OCI-LY7 (cell line): ENCODE measurements around the gene BMERB1. TPM values are rescaled to one million over a fixed set of nuclear protein-coding genes. Genes with fewer than 3 reads are reported as not detected.

Source experiments
- BruUV-seq: library from RNA; stranded (reverse); fragments of 400-500 nt; replicated peaks from 2 replicates; lab custom pipeline; 2021; lab: Mats Ljungman, UMichigan
- CTCF ChIA-PET: fragments of 300-600 bp; sonication (Branson Sonifier 250); formaldehyde crosslinking; loops from one replicate; lab custom pipeline; 2022; ENCODE audit warnings: antibody characterized with exemption; ENCODE audit not compliant: unreplicated experiment; lab: Charles Lee
- POLR2A ChIA-PET: fragments of 300-600 bp; sonication (Branson Sonifier 250); formaldehyde crosslinking; loops from one replicate; lab custom pipeline; 2022; ENCODE audit warnings: antibody characterized with exemption; lab: Charles Lee
- DNase-seq: peaks from one replicate; pipeline ENCODE4 v3.0.0-alpha.2; 2015; ENCODE audit warnings: low spot score
- H2AFZ ChIP-seq: fragments of 200-600 bp; sonication (generic), shearing (Covaris generic); 2 replicates; pipeline ENCODE4 v1.6.1; 2014; ENCODE audit warnings: mild to moderate bottlenecking, antibody characterized with exemption, low read length, moderate library complexity
- H3K27ac ChIP-seq: fragments of 200-600 bp; sonication (generic); 2 replicates; pipeline ENCODE4 v1.5.1; 2014; ENCODE audit warnings: mixed run types, low read depth, mild to moderate bottlenecking, moderate library complexity, low read length, inconsistent platforms; ENCODE audit not compliant: poor library complexity, severe bottlenecking
- H3K36me3 ChIP-seq: fragments of 200-600 bp; sonication (generic); 2 replicates; pipeline ENCODE4 v1.6.1; 2014; ENCODE audit warnings: mild to moderate bottlenecking, antibody characterized with exemption, low read length, moderate library complexity, mixed read lengths; ENCODE audit not compliant: insufficient read depth
- H3K4me1 ChIP-seq: fragments of 200-600 bp; sonication (generic); 2 replicates; pipeline ENCODE4 v1.5.1; 2014; ENCODE audit warnings: mild to moderate bottlenecking, low read length; ENCODE audit not compliant: insufficient read depth, poor library complexity, severe bottlenecking
- H3K4me2 ChIP-seq: fragments of 200-600 bp; sonication (generic); 2 replicates; pipeline ENCODE4 v1.6.1; 2014; ENCODE audit warnings: mild to moderate bottlenecking, low read length
- H3K4me3 ChIP-seq: fragments of 200-600 bp; sonication (generic); 2 replicates; pipeline ENCODE4 v1.5.1; 2014; ENCODE audit warnings: mild to moderate bottlenecking, low read depth, low read length; ENCODE audit not compliant: poor library complexity, severe bottlenecking
- H3K79me2 ChIP-seq: fragments of 200-600 bp; sonication (generic); 2 replicates; pipeline ENCODE4 v1.6.1; 2016; ENCODE audit warnings: low read depth, mild to moderate bottlenecking, low read length, moderate library complexity, mixed read lengths; ENCODE audit not compliant: insufficient read depth
- H3K9me2 ChIP-seq: fragments of 200-600 bp; sonication (generic); 2 replicates; pipeline ENCODE4 v1.6.1; 2016; ENCODE audit warnings: mild to moderate bottlenecking, low read length, mixed read lengths; ENCODE audit not compliant: insufficient read depth
- H3K9me3 ChIP-seq: fragments of 200-600 bp; sonication (generic); 2 replicates; pipeline ENCODE4 v1.6.1; 2014; ENCODE audit warnings: mild to moderate bottlenecking, mixed run types, low read length, mixed read lengths
- H4K20me1 ChIP-seq: fragments of 200-600 bp; sonication (generic); 2 replicates; pipeline ENCODE4 v1.6.1; 2014; ENCODE audit warnings: mild to moderate bottlenecking, antibody characterized with exemption, low read length, moderate library complexity, mixed read lengths; ENCODE audit not compliant: insufficient read depth
- EZH2phosphoT487 ChIP-seq: fragments of 200-600 bp; sonication (generic); IDR thresholded peaks from 2 replicates; pipeline ENCODE4 v1.6.1; 2018; ENCODE audit warnings: low read depth, borderline replicate concordance, mild to moderate bottlenecking, mixed run types, antibody characterized with exemption, low read length, moderate library complexity, mixed read lengths
- intact Hi-C: fragments of 100-400 bp; cut with micrococcal nuclease; formaldehyde crosslinking; loops from one replicate; pipeline ENCODE4 v1.10.0; 2022; ENCODE audit not compliant: unreplicated experiment
- total RNA-seq, 2 experiments: library from RNA; depleted of rRNA in 1 of 2; stranded (reverse); fragments of >200 nt in 1 of 2; shearing (Covaris generic) in 1 of 2; gene quantifications; 2 replicates each; pipeline ENCODE4 v1.2.3, GENCODE V29; 2014 to 2022
- TF ChIP-seq, protein P1 (sequence below): fragments of 200-600 bp; sonication (generic); conservative IDR thresholded peaks from 2 replicates; pipeline ENCODE4 v1.5.1; 2014; ENCODE audit warnings: mild to moderate bottlenecking, antibody characterized with exemption, low read length, moderate library complexity, mixed read lengths

Gene BMERB1
- total RNA-seq, 2 experiments from 2014 or later: not detected

DNA sequence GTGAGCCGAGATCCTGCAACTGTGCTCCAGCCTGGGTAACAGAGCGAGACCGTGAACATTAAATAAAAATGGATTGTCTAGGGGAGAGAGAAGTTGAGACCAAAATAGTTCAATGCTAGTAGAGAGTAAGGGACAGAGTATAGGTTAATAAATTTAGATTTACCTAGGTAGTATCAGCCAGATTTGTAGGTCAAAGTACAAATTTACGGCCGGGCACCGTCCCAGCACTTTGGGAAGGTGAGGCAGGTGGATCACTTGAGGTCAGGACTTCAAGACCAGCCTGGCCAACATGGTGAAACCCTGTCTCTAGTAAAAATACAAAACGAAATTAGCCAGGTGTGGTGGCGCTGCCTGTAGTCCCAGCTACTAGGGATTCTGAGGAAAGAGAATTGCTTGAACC lies 12.2 kb upstream of the BMERB1 start:
- TF ChIP-seq, protein P1, sequence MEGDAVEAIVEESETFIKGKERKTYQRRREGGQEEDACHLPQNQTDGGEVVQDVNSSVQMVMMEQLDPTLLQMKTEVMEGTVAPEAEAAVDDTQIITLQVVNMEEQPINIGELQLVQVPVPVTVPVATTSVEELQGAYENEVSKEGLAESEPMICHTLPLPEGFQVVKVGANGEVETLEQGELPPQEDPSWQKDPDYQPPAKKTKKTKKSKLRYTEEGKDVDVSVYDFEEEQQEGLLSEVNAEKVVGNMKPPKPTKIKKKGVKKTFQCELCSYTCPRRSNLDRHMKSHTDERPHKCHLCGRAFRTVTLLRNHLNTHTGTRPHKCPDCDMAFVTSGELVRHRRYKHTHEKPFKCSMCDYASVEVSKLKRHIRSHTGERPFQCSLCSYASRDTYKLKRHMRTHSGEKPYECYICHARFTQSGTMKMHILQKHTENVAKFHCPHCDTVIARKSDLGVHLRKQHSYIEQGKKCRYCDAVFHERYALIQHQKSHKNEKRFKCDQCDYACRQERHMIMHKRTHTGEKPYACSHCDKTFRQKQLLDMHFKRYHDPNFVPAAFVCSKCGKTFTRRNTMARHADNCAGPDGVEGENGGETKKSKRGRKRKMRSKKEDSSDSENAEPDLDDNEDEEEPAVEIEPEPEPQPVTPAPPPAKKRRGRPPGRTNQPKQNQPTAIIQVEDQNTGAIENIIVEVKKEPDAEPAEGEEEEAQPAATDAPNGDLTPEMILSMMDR: no peak
- TF ChIP-seq EZH2phosphoT487: no peak
- Histone ChIP-seq H3K36me3 (no peaks in the 10 kb centered on the region), H3K4me2 (no peak overlapping the region), H4K20me1 (no peaks in the 10 kb centered on the region), H2AFZ (no peak overlapping the region), H3K4me3 (no peak overlapping the region), H3K9me3 (no peaks in the 10 kb centered on the region), H3K9me2 (no peaks in the 10 kb centered on the region), H3K27ac (no peak overlapping the region), H3K79me2 (no peaks in the 10 kb centered on the region), H3K4me1 (no peaks in the 10 kb centered on the region)
- DNase-seq: no peak
- intact Hi-C loops: no loop called here
- POLR2A ChIA-PET: no interaction called here
- BruUV-seq: no TSS peak
- CTCF ChIA-PET: no interaction called here

DNA sequence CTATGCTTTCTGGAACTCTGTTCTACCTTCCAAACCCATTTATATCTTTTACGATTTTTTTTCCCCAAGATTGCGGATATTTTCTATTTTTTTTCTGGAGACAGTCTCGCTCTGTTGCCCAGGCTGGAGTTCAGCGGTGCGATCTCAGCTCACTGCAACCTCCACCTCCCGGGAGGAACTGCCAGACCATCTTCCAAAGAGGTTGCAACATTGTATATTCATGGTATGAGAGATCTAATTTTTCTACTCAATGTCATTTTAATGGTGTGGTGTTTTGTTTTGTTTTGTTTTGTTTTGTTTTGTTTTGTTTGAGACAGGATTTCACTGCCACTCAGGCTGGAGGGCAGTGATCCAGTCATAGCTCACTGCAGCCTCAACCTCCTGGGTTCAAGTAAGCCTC lies 8.5 kb upstream of the BMERB1 start:
- Histone ChIP-seq H3K9me3 (no peaks in the 10 kb centered on the region), H2AFZ (no peak overlapping the region), H3K36me3 (no peaks in the 10 kb centered on the region), H3K79me2 (no peaks in the 10 kb centered on the region), H3K27ac (no peak overlapping the region), H4K20me1 (no peaks in the 10 kb centered on the region), H3K4me1 (no peaks in the 10 kb centered on the region), H3K4me2 (no peak overlapping the region), H3K4me3 (no peak overlapping the region), H3K9me2 (no peaks in the 10 kb centered on the region)
- intact Hi-C loops: no loop called here
- no TSS peak for BruUV-seq
- ChIA-PET POLR2A (interaction anchor here (1.0 kb wide), 1 partner anchor 217 kb away, joined by 3 read pairs; the partner anchor contains the start of gene MARF1), CTCF (no interaction called here)
- TF ChIP-seq, protein P1: no peak
- no peak for TF ChIP-seq EZH2phosphoT487
- DNase-seq: no peak

DNA sequence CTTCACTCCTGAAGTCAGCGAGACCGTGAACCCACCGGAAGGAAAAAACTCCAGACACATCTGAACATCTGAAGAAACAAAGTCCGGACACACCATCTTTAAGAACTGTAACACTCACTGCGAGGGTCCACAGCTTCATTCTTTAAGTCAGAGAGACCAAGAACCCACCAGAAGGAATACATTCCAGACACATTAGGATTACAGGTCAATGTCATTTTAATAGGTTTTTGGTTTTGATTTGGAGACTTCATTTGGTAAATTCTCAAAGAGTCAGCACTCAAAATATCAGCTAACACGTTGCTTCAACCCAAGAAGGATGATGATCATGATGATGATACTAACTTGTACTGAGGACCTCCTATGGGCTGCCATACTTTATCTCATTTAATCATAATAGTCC lies 7.6 kb upstream of the BMERB1 start:
- Histone ChIP-seq H3K4me1 (no peaks in the 10 kb centered on the region), H3K79me2 (no peaks in the 10 kb centered on the region), H4K20me1 (no peaks in the 10 kb centered on the region), H2AFZ (no peak overlapping the region), H3K9me2 (no peaks in the 10 kb centered on the region), H3K4me3 (no peak overlapping the region), H3K4me2 (no peak overlapping the region), H3K27ac (no peak overlapping the region), H3K9me3 (no peaks in the 10 kb centered on the region), H3K36me3 (no peaks in the 10 kb centered on the region)
- TF ChIP-seq, protein P1: no peak
- no peak for TF ChIP-seq EZH2phosphoT487
- ChIA-PET POLR2A (no interaction called here), CTCF (no interaction called here)
- intact Hi-C loops: no loop called here
- BruUV-seq: no TSS peak
- DNase-seq: no peak
